C4-2B (cell line): ENCODE data around the gene RNU4-1.

Source experiments
- H3K27ac ChIP-seq: fragments of 450-650 bp; 2 replicates; pipeline ENCODE4 v1.5.1; 2017
- CTCF ChIP-seq: fragments of 450-650 bp; conservative IDR thresholded peaks from 2 replicates; pipeline ENCODE4 v1.5.1; 2017; ENCODE audit warnings: mild to moderate bottlenecking
- ZFX ChIP-seq: fragments of 450-650 bp; IDR thresholded peaks from 2 replicates; pipeline ENCODE4 v1.6.1; 2017

Gene RNU4-1

GRCh38 chr12:120287491-120287890 lies 5.5 kb downstream of the RNU4-1 start:
- TF ChIP-seq ZFX (no peak), CTCF (no peak)
- no peak overlapping the region for H3K27ac ChIP-seq

- H3K27ac ChIP-seq = no peak overlapping the region
- TF ChIP-seq ZFX (no peak), CTCF (no peak)
Observed at GRCh38 chr12:120286768-120287490, 6.1 kb downstream of the RNU4-1 start.

- no peak for TF ChIP-seq CTCF
- TF ChIP-seq ZFX = no peak
- H3K27ac ChIP-seq = no peak overlapping the region
Observed at GRCh38 chr12:120284381-120284780, 8.7 kb downstream of the RNU4-1 start.

GRCh38 chr12:120283318-120283717 lies 9.7 kb downstream of the RNU4-1 start:
- H3K27ac ChIP-seq = no peak overlapping the region
- no peak for TF ChIP-seq ZFX
- no peak for TF ChIP-seq CTCF

- TF ChIP-seq ZFX (no peak), CTCF (no peak)
- no peak overlapping the region for H3K27ac ChIP-seq
Observed at GRCh38 chr12:120278137-120279069, 14.6 kb downstream of the RNU4-1 start.

- TF ChIP-seq CTCF (no peak), ZFX (no peak)
- H3K27ac ChIP-seq = no peak overlapping the region
Observed at GRCh38 chr12:120276734-120277133, 16.3 kb downstream of the RNU4-1 start.

GRCh38 chr12:120267736-120268135 lies 25.3 kb downstream of the RNU4-1 start:
- TF ChIP-seq ZFX (no peak), CTCF (no peak)
- H3K27ac ChIP-seq = no peak overlapping the region
